NOMO-1 treated with DMSO at 0.1 percent for 48 hours (cell line): ENCODE results near the gene PDE4D.
"Not testable (repeated sequence)": the region's sequence is repeated elsewhere in the genome, so short reads cannot be mapped to it uniquely, and the experiment has no call there.

Source experiments
- DNase-seq: peaks from one replicate; lab custom pipeline; 2025; ENCODE audit not compliant: unreplicated experiment; lab: John Stamatoyannopoulos, UW

PDE4D gene

GRCh38 chr5:58963361-58963760, 930.2 kb downstream of the PDE4D start:
- DNase-seq = no peak

GRCh38 chr5:58961631-58962280, 931.8 kb downstream of the PDE4D start:
- DNase-seq = no peak

- DNase-seq = no peak
Measured at GRCh38 chr5:58958701-58959100, 934.8 kb downstream of the PDE4D start.

- DNase-seq = not testable (repeated sequence)
Measured at GRCh38 chr5:58953218-58953617, 940.3 kb downstream of the PDE4D start.

GRCh38 chr5:58950224-58950623, 943.3 kb downstream of the PDE4D start:
- DNase-seq = no peak

GRCh38 chr5:58946230-58946629, 947.3 kb downstream of the PDE4D start:
- DNase-seq = no peak

- DNase-seq = no peak
Measured at GRCh38 chr5:58944221-58944620, 949.3 kb downstream of the PDE4D start.

- DNase-seq = no peak
Measured at GRCh38 chr5:58940446-58940845, 953.1 kb downstream of the PDE4D start.

GRCh38 chr5:58939664-58940063, 953.9 kb downstream of the PDE4D start:
- DNase-seq = no peak

GRCh38 chr5:58938563-58939424, 954.7 kb downstream of the PDE4D start:
- no peak for DNase-seq

GRCh38 chr5:58937031-58937681, 956.4 kb downstream of the PDE4D start:
- no peak for DNase-seq

GRCh38 chr5:58934629-58935097, 958.9 kb downstream of the PDE4D start:
- DNase-seq = no peak

- no peak for DNase-seq
Measured at GRCh38 chr5:58933891-58934628, 959.5 kb downstream of the PDE4D start.

GRCh38 chr5:58932057-58932612, 961.4 kb downstream of the PDE4D start:
- DNase-seq = no peak

GRCh38 chr5:58930520-58930919, 963.0 kb downstream of the PDE4D start:
- DNase-seq = no peak

GRCh38 chr5:58929726-58930125, 963.8 kb downstream of the PDE4D start:
- DNase-seq = no peak

GRCh38 chr5:58927938-58928337, 965.6 kb downstream of the PDE4D start:
- no peak for DNase-seq

GRCh38 chr5:58927181-58927580, 966.3 kb downstream of the PDE4D start:
- DNase-seq = peak; percentile 43

- no peak for DNase-seq
Measured at GRCh38 chr5:58926541-58926935, 967.0 kb downstream of the PDE4D start.

GRCh38 chr5:58925627-58926540, 967.6 kb downstream of the PDE4D start:
- DNase-seq = no peak
